ENCODE measurements around the gene CBX7. TPM values are rescaled to one million over a fixed set of nuclear protein-coding genes. Genes with fewer than 3 reads are reported as not detected.

CBX7 gene
- total RNA-seq, 4 donors from 2014 or later, result 47.6 to 108 (median 64.8) TPM

- intact Hi-C loops (cut with DNase I; ENCODE audit: low total_unique reads), result no loop called here
- 75 to 78% methylated on average over 2 of the region's 2 CpGs for WGBS, 2 donors
- no peak for DNase-seq (ENCODE audit: low spot score in 2 of 2)
- TF ChIP-seq CTCF (IDR thresholded peaks at IDR 0.05) (no peak), POLR2A (IDR thresholded peaks at IDR 0.05) (no peak)
- H3K4me3 ChIP-seq (ENCODE audit: low read depth, poor library complexity, severe bottlenecking), result no peak overlapping the region
Observed at GRCh38 chr22:39103431-39103830, 49.0 kb downstream of the CBX7 start.

GRCh38 chr22:39101226-39101625, 51.3 kb downstream of the CBX7 start:
- intact Hi-C loops (cut with DNase I; ENCODE audit: low total_unique reads), result no loop called here

GRCh38 chr22:39098576-39098975, 53.9 kb downstream of the CBX7 start:
- H3K4me3 ChIP-seq (ENCODE audit: low read depth, poor library complexity, severe bottlenecking), result no peak overlapping the region
- intact Hi-C loops (cut with DNase I; ENCODE audit: low total_unique reads), result no loop called here
- DNase-seq (ENCODE audit: low spot score in 2 of 2), result no peak
- TF ChIP-seq POLR2A (IDR thresholded peaks at IDR 0.05) (no peak), CTCF (IDR thresholded peaks at IDR 0.05) (no peak)
- 82 to 88% methylated on average over 8 of the region's 8 CpGs for WGBS, 2 donors

More at GRCh38 chr22:39101226-39101625, 51.3 kb downstream of the CBX7 start:
- no peak overlapping the region for H3K4me3 ChIP-seq (ENCODE audit: low read depth, poor library complexity, severe bottlenecking)
- 74 to 80% methylated on average over 11 to 12 of the region's 13 CpGs for WGBS, 2 donors
- DNase-seq (ENCODE audit: low spot score in 2 of 2), result no peak
- TF ChIP-seq CTCF (IDR thresholded peaks at IDR 0.05), result no peak
- no peak for TF ChIP-seq POLR2A (IDR thresholded peaks at IDR 0.05)

GRCh38 chr22:39098026-39098425, 54.5 kb downstream of the CBX7 start:
- WGBS, 2 donors, result 68 to 77% methylated on average over 6 of the region's 6 CpGs
- TF ChIP-seq CTCF (IDR thresholded peaks at IDR 0.05) (no peak), POLR2A (IDR thresholded peaks at IDR 0.05) (no peak)
- intact Hi-C loops (cut with DNase I; ENCODE audit: low total_unique reads), result no loop called here
- H3K4me3 ChIP-seq (ENCODE audit: low read depth, poor library complexity, severe bottlenecking), result no peak overlapping the region
- DNase-seq (ENCODE audit: low spot score in 2 of 2), result no peak

- 71 to 74% methylated on average over 9 of the region's 9 CpGs for whole genome bisulfite sequencing, 2 donors
- no peak for DNase-seq (ENCODE audit: low spot score in 2 of 2)
- TF ChIP-seq POLR2A (IDR thresholded peaks at IDR 0.05), result no peak
- TF ChIP-seq CTCF (IDR thresholded peaks at IDR 0.05), result no peak
- no peak within 1 kb of the TSS for H3K4me3 ChIP-seq (ENCODE audit: low read depth, poor library complexity, severe bottlenecking)
- intact Hi-C loops (cut with DNase I; ENCODE audit: low total_unique reads), result no loop called here
Observed at GRCh38 chr22:39097098-39098020, 55.1 kb downstream of the CBX7 start, which contains the start of gene APOBEC3H. APOBEC3H (plus strand) TSS chr22:39097244; CDS start chr22:39100279, 3,035 bp downstream.
